Right lobe of liver (tissue), 4 donors: ENCODE results near the gene ZNF160.

ENCODE experiments used
- CTCF ChIP-seq, 4 donors: fragments of 200-600 bp in 3 of 4; fragments of 450-650 bp in 1 of 4; IDR thresholded peaks; one replicate each; pipeline versions ENCODE4 v1.5.1 to v1.8.0; 2016 to 2022; ENCODE audit warnings: antibody characterized with exemption in 4 of 4, mild to moderate bottlenecking in 2 of 4
- POLR2A ChIP-seq: fragments of 450-650 bp; IDR thresholded peaks from one replicate; pipeline ENCODE4 v1.6.1; 2017; ENCODE audit warnings: antibody characterized with exemption, mild to moderate bottlenecking
- donor health status: DM: no; HTN: no; CAD: no.
- donor health status: DM: no; HTN: no; CAD: no.
- donor health status: DM: no; HTN: yes; CAD: no.

GRCh38 chr19:53019684-53020083 lies 83.5 kb downstream of the ZNF160 start:
- TF ChIP-seq CTCF (IDR thresholded peaks at IDR 0.05) (no peak), POLR2A (no peak)
